Fibroblast of villous mesenchyme (primary cell): ENCODE data around the gene NFASC. TPM values are rescaled to one million over a fixed set of nuclear protein-coding genes. Genes with fewer than 3 reads are reported as not detected.

ENCODE experiments used
- DNase-seq: peaks from one replicate; pipeline ENCODE4 v3.0.0-alpha.2; 2010; ENCODE audit warnings: low read depth
- H3K4me3 ChIP-seq: 2 replicates; pipeline ENCODE4 v1.5.1; 2011; ENCODE audit warnings: low read depth, mild to moderate bottlenecking, low read length
- total RNA-seq: library from RNA; depleted of rRNA; stranded (reverse); fragments of >200 nt; gene quantifications from 2 replicates; pipeline ENCODE4 v1.2.3, GENCODE V29; 2012
- TF ChIP-seq, protein P1 (sequence below): IDR thresholded peaks from 2 replicates; pipeline ENCODE4 v1.5.1; 2012; ENCODE audit warnings: low read depth, mild to moderate bottlenecking, low read length; ENCODE audit not compliant: insufficient read depth

The NFASC gene
- total RNA-seq, 1 donor = 1.7 TPM

DNA sequence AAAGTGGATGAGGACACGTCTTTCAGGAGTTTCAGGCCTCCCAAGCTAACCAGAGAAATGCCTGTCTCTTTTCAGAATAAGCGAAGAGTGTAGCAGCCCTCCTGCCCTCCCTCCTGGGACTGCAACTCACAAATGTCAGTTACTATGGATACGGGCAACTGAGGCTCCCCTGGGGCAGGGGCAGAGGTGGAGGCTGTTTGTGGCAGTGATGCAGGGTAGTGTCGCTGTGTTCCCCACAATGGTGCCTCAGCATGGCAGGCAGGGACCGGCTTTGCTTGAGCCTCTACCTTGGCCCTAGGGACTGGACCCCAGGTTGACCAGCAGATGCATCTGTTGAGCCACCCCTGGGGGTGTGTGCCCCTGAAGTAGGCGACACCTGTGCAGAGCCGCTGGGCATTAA lies 10.2 kb downstream of the NFASC start:
- no peak for DNase-seq
- H3K4me3 ChIP-seq = no peak overlapping the region
- TF ChIP-seq, protein P1, sequence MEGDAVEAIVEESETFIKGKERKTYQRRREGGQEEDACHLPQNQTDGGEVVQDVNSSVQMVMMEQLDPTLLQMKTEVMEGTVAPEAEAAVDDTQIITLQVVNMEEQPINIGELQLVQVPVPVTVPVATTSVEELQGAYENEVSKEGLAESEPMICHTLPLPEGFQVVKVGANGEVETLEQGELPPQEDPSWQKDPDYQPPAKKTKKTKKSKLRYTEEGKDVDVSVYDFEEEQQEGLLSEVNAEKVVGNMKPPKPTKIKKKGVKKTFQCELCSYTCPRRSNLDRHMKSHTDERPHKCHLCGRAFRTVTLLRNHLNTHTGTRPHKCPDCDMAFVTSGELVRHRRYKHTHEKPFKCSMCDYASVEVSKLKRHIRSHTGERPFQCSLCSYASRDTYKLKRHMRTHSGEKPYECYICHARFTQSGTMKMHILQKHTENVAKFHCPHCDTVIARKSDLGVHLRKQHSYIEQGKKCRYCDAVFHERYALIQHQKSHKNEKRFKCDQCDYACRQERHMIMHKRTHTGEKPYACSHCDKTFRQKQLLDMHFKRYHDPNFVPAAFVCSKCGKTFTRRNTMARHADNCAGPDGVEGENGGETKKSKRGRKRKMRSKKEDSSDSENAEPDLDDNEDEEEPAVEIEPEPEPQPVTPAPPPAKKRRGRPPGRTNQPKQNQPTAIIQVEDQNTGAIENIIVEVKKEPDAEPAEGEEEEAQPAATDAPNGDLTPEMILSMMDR = no peak

DNA sequence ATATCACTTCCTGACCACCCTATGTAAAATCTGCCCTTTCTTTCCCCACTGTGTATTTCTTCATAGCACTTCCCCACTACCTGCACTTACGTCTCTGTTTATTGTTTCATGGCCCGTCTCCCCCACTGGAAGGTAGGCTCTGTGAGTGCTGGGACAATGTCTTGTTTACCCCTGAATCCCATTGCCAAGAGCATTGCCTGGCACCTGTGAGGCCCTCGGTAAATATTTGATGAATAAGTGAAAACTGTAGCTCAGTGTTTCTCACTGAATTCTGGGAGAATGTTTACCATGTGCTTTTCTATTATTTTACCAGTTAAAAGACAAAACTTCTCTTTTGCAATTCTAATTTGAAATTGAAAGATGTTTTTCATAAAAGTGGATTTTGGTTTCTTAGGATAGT lies 11.8 kb downstream of the NFASC start:
- no peak for DNase-seq
- H3K4me3 ChIP-seq = no peak overlapping the region
- TF ChIP-seq, protein P1 = no peak

DNA sequence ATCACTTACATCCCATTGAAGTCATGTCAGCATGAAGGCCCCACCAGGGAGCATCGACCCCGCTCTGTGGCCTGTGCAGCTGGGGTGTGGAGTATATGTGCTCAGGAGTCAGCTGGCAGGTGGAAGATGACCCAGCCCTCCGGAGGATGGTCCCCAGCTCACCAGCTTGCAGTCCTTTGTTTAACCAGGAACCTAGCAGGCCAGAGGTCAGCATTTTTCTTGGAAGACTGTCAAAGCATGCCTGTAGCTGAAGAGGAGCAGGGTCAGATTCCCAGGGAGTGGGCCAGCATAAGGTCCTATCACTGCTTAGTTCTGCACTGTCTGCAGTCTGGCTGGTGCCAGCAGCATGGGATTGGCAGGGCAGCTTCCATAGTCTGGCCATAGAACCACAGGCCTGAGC lies 12.7 kb downstream of the NFASC start:
- DNase-seq = no peak
- no peak overlapping the region for H3K4me3 ChIP-seq
- TF ChIP-seq, protein P1 = no peak

DNA sequence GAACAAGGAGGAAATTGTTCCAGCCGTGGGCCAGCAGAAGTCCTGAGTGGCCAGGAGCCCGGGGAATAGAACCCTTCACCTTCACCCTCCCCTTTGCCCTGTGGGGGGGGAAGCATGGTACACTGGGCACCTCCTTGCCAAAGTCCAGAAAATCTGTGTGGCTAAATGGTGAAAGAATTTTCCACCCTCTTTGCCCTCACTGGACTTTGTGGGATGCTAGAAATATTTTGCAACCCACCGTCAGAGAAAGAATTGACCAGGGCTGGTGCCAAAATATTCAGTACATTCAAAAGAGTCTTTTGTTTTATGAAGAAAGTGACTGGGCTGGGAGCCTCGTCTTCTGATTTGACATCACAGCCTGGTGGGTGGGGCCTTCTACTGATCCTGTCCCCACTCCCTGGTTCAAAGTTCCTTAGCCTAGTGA lies 14.6 kb downstream of the NFASC start:
- no peak overlapping the region for H3K4me3 ChIP-seq
- TF ChIP-seq, protein P1 = no peak
- DNase-seq = no peak

DNA sequence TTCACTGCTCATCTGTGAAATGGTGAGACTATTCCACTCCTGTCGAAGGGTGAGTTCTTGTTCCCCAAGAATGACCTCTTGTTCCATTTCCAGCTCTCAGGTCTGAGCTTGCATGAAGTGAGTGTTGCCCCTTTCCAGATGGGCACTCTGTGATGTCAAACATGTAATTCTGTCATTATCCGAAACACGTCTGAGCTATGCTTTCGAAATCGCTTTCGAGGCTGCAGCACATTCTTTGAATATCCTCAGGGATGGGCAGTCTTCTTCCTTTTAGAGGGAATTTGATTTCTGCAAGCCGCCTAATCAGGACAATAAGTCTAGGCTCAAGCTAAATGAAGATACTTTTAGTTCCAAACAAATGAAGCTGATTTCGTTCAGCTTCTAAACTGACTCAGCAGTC lies 15.1 kb downstream of the NFASC start:
- TF ChIP-seq, protein P1 = no peak
- H3K4me3 ChIP-seq = no peak overlapping the region
- DNase-seq = peak; percentile 14

DNA sequence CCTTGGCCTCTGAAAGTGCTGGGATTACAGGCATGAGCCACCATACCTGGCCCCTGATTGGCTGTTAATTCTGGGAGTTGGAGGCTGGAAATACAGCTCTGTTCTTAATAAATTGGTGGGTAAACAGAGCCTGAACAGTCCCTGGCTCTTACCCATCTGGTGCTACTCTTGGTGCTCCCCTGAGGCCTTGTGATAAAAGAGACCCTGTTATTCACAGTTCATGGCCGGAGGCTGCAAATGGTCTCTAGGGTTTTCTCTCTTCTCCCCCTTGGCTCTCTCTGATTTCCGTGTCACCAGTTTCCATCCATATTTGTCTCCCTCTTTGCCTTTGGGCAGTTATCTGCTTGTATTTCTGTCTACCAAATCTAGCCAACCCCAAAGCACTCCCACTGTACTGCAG lies 17.2 kb downstream of the NFASC start:
- no peak overlapping the region for H3K4me3 ChIP-seq
- no peak for DNase-seq
- TF ChIP-seq, protein P1 = no peak

DNA sequence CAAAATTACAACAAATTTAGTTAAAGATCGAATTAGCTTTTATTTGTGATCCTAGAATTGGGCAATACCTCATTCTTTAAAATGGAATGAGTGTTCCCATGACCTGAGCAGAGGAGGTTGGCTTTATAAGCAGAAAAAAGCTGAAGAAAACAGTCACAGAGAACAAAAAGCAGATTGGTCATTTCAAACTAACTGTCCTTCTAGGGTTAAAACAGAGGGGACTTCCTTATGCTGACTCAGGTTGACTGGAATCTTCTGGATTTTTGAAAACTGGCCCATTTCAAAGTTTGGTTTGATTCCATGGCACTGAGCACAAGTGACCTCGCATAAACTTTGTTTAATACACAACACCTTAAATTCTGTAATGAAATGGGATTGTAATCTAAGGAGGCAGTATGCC lies 17.6 kb downstream of the NFASC start:
- no peak for DNase-seq
- H3K4me3 ChIP-seq = no peak overlapping the region

More for the DNA sequence above, 17.6 kb downstream of the NFASC start:
- TF ChIP-seq, protein P1 = no peak
